Dedifferentiated amniotic fluid mesenchymal stem cell (primary cell): Measurements from ENCODE around the gene ABL2.
"Not testable (repeated sequence)": the region's sequence is repeated elsewhere in the genome, so short reads cannot be mapped to it uniquely, and the experiment has no call there.

Source experiments
- DNase-seq: peaks from one replicate; pipeline ENCODE4 v3.0.0-alpha.2; 2016; ENCODE audit errors: extremely low spot score

Gene ABL2

DNA sequence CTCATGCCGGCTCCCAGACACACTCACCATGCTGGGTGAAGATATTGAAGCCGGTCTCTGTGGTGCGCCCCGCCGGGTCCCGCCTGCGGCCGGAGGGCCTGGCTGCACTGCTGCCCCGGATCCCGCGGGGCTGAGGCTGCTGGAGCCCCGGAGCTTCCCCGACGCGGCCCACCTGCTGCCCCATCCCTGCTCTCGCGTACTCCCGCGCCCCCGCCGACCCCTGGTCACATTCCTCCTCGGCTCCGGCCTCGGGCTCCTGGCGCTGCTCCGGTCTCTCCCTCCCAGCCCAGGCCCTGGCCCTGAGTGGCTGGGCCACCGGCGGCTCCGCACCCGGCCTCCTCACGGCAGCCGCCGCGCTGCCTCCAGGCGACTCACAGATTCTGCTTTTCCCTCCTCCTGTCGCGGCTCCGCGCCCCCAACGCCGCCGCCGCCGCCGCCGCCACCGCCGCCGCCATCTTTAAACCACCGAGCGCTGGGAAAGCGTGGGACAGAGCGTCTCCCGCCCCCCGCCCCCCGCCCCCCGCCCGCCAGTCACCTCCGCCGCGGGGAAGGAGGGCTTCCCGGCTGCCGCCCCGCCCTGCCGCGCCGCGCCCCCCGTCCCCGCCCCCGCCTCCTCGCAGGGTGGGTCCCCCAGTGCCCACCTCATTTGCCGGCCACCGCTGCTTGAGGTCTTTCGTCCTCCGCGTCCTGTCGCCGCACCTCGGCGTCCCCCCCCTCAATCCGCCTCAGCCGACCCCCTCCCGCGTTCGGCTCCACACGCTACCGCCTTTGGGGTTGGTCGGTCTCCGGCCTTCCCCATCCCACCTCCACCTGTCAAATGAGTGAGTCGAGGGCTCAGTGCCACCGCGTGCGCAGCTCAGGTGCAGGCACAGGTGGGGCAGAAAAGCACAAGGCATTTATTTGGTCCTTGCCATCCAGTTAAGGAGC lies at the start of gene ABL2:
Gene ABL2 (minus strand): TSS at position 464 of the 927 bp plus-strand sequence. CDS start 280 bp downstream, at position 184.
- DNase-seq: no peak

DNA sequence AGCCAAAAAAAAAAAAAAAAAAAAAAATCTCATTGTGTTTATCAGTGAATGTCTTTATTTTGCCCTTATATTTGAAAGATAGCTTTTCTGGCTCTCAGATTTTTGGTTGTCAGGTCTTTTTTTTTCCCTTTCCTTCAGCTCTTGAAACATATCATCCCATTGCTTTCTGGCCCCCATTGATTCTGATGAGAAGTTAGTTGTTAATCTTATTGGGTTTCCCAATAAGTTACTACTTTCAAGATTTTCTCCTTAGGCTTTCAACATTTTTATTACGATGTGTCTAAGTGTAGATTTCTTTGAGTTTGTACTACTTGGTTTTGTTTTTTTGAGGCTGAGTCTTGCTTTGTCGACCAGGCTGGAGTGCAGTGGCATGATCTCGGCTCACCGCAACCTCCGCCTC lies 49.4 kb upstream of the ABL2 start:
- no peak for DNase-seq

DNA sequence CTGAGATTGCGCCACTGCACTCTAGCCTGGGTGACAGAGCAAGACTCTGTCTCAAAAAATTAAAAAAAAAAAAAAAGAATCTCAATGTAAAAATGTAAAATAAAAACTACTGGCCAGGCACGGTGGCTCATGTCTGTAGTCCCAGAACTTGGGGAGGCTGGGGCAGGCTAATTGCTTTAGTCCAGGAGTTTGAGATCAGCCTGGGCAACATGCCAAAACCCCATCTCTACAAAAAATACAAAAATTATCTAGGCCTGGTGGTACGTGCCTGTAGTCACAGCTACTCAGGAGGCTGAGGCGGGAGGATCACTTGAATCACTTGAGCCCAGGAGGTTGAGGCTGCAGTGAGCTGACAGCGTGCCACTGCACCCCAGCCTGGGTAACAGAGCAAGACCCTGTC lies 44.9 kb upstream of the ABL2 start:
- not testable (repeated sequence) for DNase-seq

DNA sequence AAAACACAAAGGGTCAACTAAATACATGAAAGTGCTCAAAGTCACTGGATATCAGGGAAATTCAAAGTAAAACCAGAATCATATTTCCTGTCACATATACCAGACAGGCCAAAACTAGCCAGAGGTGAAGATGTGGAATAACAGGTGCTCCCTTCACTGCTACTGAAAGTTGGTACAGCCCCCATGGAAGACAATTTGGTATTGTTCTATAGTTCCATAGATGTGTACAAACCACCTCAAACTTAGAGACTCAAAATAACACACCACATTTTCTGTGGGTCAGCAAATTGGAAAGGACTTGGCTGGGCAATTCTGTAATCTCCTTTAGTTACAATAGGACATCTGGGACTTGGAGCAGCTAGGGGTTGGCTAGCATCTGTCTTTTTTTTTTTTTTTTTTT lies 39.6 kb upstream of the ABL2 start:
- DNase-seq: no peak

DNA sequence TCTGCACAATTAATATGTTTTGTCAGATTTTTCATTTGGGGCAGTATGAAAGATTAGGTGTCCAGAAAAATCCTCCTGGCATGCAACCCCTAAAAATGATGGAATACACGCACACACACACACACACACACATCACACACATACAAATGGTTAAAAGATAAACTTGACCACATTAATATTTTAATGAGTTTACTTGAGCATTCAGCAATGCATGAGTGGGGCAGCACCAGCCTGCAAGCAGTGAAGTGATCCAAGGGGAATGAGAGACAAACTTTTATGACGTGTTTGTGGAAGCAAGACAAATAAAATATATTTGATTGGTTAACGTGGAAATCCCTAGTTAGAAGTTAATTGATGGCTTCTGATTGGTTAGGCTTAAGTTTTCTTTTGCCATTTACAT lies 35.0 kb upstream of the ABL2 start:
- no peak for DNase-seq

DNA sequence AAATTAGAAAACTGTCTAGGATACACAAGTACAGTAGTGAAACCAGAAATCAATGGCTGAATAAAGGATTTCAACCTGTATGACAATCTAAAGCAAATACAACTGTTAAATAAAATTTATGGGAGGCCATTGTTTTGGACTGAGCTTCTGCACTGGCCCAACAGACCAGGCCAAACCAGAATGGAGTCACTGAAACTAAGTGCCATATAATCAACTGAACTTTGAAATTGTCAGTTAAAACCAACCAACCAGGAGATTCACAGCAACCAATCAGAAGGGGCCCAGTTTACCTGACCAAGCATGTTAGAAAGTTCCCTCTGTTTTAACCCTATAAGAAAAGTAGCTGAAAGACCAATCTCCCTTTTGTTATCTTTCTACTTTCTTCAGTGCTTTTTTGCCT lies 33.6 kb upstream of the ABL2 start:
- DNase-seq: no peak

DNA sequence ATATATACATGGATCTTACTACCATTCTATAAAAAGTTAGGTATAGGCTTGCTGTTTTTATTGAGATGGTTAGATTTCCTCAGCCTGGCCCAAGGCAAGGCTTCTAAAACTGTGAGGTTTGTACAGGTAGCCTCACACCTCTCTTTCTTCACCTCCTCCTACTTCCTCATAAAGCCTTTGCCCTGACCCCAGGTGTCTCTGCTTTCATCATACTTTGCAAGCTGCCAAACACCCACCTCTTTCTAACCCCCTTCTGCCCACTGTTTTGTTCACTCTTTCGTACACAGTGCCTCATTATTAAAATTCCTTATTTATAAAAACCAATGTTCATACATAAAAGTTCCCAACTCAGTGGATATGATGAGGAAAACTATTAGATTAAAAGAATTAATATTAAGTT lies 32.7 kb upstream of the ABL2 start:
- no peak for DNase-seq

DNA sequence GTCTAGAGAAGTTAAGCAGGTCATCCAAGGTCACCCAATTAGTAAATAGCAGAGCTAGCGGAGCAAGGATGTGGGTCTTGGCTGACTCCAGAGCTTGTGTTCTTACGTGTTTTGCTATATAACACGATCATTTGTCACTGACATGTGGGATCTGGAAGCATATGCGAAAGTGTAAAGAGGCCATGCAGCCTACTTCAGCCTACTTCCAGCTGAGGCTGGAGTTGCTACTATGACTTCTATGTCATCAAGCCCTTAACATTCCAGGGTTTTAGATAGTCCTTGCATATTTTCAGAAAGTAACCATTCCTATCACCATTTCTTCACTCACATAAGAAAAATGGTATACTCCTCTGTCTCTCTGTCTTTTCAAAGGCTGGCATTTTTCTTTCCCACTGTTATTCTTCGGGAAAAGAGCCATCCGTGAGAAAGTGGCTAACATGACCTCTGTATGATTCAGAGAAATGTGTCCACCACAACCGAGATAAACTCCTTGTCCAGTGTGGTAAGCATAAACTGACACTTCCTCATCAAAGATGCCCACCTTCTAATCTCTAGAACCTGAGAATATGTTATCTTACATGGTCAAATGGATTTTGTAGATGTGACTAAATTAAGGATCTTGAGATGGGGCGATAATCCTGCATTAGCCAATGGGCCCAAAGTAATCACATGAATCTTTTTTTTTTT lies 24.0 kb upstream of the ABL2 start:
- no peak for DNase-seq

DNA sequence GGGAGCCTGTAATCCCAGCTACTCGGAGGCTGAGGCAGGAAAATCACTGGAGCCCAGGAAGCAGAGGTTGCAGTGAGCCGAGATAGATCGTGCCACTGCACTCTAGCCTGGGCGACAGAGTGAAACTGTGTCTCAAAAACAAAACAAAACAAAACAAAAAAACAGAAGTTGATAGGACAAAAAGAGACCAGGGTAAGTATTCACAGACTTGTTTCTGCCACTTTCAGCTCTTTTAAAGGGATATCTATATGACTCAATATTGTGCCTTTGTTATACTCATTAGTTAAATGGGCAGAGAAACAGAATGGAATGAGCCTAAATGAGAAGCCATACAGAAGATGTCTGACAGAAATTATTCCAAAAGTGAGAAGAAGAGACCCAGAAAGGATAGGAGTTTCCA lies 23.1 kb upstream of the ABL2 start:
- DNase-seq: no peak

DNA sequence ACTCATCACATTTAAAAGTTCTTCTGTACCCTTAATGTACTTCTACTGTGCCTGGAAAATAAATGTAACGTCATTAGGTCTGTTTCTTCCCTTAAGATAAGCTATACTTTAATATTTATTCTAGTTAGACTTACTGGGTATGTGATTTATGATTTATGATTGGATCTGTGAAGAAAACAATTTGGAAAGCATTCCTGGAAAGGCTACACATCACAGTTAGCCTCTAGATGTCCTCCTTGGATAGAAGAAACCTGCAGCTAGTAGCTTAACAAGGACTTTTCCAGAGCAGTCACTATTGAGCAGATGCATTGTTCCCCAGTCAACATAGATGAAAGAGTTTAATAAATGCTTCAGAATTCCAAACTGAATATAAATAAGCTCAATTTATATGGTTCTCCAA lies 22.2 kb upstream of the ABL2 start:
- DNase-seq: peak; percentile 22

DNA sequence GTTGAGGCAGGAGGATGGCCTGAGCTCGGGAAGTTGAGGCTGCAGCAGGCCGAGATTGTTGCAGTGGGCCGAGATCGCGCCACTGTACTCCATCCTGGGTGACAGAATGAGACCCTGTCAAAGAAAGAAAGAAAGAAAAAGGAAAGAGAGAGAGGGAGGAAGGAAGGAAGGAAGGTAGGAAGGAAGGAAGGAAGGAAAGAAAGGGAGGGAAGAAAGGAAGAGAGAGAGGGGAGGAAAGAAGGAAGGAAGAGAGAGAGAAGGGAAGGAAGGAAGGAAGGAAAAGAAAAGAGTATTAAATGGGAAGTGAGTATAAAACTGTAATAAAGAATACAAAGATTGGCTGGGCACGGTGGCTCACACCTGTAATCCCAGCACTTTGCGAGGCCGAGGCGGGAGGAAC lies 18.4 kb upstream of the ABL2 start:
- DNase-seq: no peak

DNA sequence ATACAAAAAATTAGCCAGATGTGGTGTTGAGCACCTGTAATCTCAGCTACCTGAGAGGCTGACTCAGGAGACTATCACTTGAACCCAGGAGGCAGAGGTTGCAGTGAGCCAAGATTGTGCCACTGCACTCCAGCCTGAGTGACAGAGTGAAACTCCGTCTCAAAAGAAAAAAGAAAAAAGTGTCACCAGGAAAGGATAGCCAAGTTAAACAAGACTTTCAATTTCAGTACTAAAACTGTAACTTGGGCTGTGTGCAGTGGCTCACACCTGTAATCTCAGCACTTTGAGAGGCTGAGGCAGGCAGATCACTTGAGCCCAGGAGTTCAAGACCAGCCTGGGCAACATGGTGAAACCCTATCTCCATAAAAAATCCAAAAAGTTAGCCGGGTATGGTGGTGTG lies 15.9 kb upstream of the ABL2 start:
- DNase-seq: not testable (repeated sequence)

DNA sequence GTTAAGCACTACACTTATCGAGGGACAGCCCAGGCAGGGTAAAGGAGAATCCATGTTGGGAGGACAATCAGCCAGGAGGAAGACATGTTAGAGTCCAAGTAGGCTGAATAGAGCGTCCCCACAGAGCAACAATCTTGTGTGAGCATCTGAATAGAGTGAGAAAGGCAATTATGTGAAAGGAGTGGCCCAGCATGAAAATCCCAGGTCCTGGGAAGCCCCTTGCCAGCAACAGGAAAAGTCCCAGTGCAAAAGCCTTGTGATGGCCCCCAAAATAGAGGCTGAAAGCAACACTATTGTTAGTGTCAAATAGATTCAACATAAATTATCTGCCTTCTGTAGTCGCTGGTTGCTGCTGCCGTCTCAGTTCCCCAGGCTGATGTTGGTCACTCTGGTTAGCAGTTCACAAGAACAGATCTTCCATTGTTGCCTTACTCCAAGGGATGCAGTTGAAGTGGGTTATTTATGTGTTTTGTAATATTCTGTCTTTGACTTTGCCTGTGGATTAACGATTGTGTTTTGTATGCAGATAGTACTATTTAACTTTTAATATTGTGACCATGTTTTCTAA lies 12.1 kb upstream of the ABL2 start:
- DNase-seq: no peak

DNA sequence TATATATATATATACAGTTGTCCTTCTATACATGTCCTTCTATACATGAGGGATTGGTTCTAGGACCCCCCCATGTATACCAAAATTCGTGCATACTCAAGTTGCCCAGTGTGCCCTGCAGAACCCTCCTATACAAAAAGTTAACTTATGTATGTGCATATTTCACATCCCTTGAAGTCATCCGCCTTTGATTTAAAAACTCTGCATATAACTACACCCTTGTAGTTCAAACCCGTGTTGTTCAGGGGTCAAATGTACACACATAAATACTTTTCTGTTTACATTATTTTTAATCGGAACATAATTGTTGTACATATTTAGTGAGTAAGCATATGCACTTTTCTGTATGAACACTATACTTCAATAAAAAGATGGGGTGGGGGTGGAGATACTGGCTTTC lies 7.7 kb upstream of the ABL2 start:
- DNase-seq: no peak

DNA sequence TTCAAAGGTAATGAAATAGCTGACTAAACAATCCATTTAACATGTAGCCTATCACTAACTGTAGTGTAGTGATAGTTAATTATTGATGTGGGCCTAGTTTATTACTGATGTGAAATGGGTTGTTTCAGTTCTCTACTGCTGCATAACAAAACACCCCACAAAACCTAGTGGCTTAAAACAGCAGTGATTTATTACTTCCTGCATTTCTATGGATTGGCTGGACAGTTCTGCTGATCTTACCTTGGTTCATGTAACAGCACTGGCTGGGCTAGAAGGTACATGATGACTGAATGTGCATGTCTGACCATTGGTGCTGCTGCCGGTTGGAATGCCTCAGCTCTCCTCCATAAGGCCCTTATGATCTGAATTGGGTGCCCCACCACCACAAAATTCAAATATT lies 5.4 kb upstream of the ABL2 start:
- no peak for DNase-seq

DNA sequence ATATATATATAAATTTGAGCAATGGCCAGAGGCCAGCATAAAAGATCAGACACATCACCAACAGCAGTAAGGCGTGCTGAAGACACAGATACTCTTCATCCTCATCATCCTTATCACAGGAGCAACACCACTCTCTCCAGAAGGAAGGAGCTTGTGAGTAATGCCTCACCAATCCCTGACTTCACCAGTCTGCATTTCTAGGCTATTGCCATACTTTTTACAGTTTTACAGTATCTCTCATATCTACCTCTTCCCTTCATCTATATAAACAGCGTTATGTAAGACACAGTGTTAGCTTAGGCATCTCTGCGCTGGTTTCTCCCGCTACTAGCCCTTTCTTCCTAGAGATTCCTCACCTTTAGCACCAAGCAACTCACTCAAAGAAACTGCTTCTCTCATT lies 2.4 kb upstream of the ABL2 start:
- no peak for DNase-seq

DNA sequence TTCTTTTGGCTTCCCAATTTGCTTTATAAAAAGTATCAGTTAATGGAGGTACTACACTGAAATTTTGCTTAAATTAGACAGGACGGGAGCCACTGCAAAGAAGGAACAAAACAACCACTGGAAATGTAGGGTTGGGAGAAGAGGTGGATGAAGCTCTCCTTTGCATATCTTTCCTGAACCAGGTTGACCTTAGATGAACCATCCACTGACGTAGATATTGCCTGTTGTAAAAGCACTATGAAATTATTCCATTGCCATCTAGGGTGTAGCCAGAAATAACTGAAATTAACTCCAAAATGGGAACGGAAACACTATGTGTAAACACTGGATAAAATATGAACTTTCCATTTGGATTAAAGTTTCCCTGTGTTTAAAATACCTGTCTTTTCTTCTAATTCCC lies 1.2 kb upstream of the ABL2 start:
- no peak for DNase-seq

DNA sequence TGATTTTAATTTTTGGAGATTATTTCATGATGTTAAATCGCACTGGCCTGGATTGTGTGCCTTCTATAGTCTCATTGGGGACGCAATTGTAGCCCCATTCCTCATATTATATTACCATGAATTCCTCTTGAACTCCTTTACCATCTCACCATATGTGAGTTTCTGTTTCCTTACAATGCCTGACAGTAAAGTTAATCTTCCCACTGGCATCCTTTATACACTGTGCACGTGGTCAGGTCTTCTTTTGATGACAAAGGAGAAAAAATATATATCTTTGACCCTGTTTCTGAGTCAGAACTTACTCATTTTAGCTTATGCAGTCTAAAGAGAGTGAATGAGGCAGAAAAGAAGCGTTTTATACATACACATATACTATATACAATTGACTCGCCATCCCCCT lies 774 bp upstream of the ABL2 start:
- DNase-seq: peak; percentile 28

DNA sequence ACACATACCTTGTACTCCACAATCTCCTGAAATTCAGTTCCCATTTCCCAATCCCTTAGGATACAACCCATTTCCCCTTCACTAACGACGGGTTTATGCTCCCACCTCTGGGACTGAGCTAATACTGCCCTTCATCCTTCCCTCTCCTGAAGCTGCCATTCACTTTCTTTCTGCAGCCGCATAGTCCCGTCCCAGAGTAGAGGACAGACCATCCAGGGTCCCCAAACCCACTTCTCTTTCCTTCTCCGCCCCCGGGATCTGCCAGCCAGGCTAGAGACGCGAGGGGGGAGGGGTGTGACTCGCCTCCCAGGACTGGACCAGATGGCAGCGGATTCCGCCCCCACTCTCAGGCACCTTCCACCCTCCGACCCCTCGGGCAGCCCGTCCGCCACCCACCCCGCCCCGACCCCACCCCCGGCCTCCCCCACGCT lies 679 bp downstream of the ABL2 start:
- peak; percentile 22 for DNase-seq

DNA sequence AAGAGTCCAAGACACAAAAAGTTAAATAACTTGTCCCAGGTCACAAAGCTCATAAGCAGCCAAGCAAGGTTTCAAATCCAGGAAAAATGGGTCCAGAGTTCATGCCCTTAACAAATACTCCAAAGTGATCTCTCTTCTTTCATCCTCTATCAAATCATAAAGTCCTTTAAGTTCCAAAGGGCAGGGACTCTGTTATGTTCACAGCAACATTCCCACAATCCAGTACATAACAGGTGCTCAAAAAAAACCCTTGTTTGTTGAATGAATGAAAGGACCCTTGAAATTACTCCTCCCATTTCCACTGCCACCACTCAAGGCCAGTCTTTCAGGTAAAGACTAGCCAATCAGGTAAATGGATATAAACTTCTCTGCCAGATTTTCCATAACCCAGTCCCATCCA lies 2.7 kb downstream of the ABL2 start:
- DNase-seq: no peak

DNA sequence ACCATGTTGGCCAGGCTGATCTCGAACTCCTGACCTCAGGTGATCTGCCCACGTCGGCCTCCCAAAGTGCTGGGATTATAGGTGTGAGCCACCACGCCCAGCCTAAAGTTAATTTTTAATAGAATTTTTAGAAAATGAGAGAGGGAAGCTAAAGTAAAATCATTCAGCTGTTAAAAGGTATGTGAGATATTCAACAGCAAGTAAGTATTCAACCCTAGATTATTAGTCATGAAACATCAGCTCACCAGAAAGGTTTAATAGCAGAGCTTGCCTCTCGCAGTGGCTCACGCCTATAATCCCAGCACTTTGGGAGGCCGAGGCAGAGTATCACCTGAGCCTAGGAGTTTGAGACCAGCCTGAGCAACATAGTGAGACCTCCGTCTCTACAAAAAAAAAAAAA lies 5.0 kb downstream of the ABL2 start:
- not testable (repeated sequence) for DNase-seq

DNA sequence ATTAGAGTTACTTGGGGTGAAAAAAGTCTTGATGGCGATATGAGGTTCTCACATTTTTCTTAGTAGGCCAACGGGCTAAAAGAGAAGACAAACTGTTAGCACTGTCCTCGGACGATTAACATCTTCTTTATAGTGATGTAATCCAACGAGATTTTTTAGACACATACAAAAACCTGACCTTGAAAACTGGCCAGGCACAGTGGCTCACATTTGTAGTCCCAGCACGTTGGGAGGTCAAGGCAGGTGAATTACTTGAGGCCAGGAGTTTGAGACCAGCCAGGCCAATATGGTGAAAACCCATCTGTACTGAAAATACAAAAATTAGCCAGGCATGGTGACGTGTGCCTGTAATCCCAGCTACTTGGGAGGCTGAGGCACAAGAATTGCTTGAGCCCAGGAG lies 8.4 kb downstream of the ABL2 start:
- not testable (repeated sequence) for DNase-seq
